GM18511 (cell line): Measurements from ENCODE around the gene SMAD4.

Experiments used
- ATAC-seq: cut with Tn5 transposase; IDR thresholded peaks from one replicate; pipeline ENCODE4 v1.9.1; 2021; ENCODE audit warnings: mild to moderate bottlenecking, moderate library complexity; ENCODE audit not compliant: unreplicated experiment

Gene SMAD4

DNA sequence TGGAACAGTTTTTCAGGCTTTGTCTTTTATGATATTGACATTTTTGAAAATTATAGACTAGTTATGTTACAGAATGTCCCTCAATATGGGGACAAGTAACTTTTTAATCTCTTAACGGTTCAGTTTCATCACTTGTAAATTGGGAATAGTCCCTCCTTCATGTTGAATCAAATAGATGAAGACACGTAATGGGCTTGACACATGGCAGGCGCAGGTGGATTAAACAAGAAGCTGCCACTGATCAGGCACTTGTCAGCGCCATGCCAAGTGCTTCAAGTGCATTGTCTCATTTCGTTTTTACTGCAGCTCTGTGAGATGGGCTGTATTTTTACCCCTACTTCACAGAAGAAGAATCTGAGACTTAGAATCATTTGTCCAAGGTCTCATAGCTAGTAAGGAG lies 9.5 kb upstream of the SMAD4 start:
- no peak for ATAC-seq

DNA sequence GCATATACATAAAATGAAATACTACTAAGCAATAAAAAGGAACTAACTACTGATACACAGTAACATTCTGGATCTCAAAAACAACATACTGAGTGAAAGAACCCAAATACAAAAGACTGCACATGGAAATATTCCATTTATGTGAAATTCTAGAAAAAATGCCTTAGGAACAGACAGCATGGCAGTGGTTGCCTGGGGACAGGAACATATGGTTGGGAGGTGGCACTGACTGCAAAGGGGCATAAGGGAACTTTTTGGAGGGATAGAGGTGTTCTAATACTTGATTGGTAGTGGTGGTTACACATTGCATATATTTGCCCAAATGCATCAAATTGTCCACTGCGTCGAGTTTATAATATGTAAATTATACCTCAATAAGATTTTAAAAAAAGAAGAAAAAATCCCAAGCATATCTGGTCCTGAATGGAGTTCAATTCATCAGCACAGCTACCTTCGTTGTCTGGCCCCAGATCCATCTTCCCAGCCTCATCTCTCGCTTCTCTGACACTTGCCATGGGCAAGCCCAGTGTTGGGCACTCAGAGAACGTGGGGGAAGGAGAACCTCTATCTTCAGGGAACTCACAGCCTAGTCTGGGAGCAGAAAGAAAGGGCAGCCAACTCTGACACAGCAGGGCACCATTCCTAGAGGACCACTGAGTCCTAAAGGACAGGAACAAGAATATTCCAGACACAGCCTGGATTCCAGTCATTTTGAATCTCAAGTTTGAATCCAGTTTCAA lies 8.6 kb upstream of the SMAD4 start:
- no peak for ATAC-seq

DNA sequence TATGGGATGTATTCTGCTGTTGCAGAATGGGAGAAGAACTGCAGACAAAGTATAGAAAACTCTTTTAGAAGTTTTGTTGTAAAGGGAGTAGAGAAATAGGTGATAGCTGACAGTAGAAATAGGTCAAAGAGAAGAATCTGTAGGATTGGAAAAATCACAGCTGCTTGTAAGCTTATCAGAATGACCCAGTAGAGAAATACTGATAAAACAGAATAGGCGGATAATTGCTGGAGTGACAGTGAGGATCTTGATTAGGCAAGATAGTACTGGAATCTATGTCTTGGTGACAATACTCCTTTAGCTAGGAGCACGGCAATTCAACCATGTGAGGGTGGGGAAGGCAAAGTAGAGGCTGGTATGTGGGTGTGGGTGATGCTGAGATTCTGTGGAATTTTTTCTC lies 4.5 kb upstream of the SMAD4 start:
- no peak for ATAC-seq

GRCh38 chr18:51028201-51028805 lies 1.7 kb upstream of the SMAD4 start:
- no peak for ATAC-seq

- ATAC-seq = no peak
These were observed 677 bp upstream of the SMAD4 start for GRCh38 chr18:51029378-51029693.

DNA sequence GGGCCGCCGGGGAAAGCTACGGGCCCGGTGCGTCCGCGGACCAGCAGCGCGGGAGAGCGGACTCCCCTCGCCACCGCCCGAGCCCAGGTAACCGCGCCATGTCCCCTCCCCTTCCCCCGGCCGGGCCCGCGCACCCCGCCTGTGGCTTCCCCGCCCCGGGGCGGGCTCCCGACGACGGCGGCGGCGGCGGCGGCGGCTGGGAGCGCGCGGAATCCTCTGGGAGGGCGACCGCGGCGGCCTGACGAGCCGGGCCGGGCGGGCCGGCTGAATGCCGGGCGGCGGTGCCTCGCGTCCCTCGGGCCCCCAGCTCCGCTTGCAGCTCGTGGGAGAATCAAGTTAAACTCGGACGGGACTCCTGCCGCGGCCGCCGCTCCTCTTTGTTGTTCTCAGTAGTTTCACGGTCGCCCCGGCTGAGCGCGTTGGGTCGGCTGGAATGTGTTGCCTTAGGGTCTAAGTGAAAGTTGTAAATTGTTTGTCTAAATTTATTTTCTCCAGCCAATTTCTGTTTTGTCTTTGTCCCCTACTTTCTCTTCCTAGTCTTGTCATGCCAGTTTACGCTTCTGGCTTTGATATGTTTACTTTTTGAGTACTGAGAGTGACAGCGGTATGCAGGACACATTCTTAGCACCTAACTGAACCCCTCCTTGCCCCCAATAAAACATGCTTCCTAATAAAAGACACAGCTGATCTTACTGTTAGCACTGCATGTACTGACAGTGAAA lies 685 bp downstream of the SMAD4 start:
- peak; percentile 65 for ATAC-seq

DNA sequence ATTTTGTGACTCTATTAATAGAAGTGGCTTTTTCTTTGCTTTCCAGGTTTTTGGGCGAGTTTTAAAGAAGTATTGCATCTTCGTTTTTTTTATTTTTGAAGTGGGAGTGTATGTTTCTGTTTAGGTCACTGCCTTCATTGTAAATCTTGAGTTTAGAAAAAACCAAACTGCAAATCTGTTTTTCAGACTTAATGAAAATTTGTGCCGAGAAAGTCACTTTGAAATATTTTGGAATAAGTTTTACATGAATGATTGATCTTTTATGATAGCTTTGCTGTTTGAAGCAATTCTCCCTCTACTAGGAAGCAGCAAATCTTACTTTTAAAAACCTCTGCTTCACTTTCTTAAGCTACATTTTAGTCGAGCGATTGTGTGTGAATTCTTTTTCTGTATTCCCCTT lies 2.2 kb downstream of the SMAD4 start:
- ATAC-seq = no peak

GRCh38 chr18:51037230-51037629 lies 7.2 kb downstream of the SMAD4 start:
- no peak for ATAC-seq

GRCh38 chr18:51038110-51038509 lies 8.1 kb downstream of the SMAD4 start:
- ATAC-seq = no peak

GRCh38 chr18:51039138-51040112 lies 9.4 kb downstream of the SMAD4 start:
- peak; percentile 65 for ATAC-seq

DNA sequence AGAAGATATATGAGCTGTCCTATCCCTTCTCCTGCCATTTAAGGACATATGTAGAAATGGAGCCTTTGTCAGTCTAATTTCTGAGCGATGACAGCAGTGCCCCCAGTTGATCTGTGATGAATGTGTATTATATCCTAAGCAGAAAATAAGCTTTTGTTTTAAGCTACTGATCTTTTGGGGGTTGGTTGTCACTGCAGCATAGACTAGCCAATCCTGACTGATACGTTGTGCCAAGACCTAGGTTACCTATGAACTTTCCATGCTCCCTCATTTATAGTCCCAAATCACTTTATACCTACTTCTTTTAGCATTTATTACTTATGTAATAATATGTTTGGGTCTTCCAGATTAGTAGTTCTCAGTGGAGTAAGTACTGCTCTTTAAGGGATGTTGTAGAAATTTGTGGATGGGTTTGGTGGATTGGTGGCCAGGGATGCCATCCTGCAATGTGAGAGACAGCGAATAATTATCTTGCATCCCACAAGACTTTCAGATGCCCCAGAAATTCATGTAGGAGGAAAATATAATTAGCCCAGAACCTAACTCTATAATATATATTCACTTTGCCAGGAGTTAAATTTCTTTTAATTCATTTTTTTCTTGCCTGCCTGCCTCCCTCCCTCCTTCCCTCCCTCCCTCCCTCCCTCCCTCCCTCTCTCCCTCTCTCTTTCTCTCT lies 11.8 kb downstream of the SMAD4 start:
- ATAC-seq = no peak

GRCh38 chr18:51044928-51045585 lies 15.0 kb downstream of the SMAD4 start:
- no peak for ATAC-seq

DNA sequence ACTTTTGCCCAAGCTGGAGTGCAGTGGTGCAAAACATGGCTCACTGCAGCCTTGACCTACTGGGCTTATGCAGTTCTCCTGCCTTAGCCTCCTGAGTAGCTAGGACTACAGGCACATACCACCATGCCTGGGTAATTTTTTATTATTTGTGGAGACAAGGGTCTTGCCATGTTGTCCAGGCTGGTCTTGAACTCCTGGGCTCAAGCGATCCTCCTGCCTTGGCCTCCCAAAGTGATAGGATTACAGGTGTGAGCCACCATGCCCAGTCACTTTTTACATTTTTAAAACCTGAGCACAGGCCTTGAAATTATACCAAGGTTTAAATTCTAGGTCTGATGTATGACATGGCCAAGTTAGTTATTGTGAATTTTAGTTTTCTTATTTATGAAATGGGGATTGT lies 18.2 kb downstream of the SMAD4 start:
- no peak for ATAC-seq

GRCh38 chr18:51049137-51049536 lies 19.1 kb downstream of the SMAD4 start:
- no peak for ATAC-seq

GRCh38 chr18:51051105-51051712 lies 21.2 kb downstream of the SMAD4 start:
- peak; percentile 91 for ATAC-seq

GRCh38 chr18:51053814-51054213 lies 23.8 kb downstream of the SMAD4 start:
- peak; percentile 65 for ATAC-seq

DNA sequence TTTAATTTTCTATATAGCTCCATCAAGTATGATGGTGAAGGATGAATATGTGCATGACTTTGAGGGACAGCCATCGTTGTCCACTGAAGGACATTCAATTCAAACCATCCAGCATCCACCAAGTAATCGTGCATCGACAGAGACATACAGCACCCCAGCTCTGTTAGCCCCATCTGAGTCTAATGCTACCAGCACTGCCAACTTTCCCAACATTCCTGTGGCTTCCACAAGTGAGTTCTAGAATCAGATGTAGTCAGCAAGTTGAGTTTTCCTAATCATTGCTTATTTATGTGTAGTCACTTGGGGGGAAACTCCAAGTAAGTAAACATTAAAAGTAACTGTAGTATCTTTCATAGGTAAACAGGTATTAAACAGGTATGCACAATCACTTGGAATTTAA lies 24.8 kb downstream of the SMAD4 start:
- ATAC-seq = no peak

DNA sequence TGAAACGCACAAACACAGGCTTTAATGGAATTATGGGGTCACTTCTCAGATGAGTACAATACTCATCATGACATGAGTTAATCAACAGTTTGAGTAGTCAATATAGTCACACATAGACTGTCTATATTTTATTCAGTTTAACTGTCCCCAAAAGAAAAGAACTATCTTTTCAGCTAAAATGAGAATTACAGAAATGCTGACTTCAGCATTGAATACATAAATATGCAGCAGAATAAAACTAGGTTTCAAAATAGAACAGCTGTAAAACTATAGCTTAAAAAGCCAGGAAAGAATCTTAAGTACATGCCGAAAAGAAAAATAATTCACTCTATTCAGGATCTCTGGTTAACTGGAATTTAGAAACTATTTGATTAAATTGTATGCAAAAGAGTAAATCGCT lies 30.0 kb downstream of the SMAD4 start:
- no peak for ATAC-seq

GRCh38 chr18:51064256-51064655 lies 34.2 kb downstream of the SMAD4 start:
- no peak for ATAC-seq

GRCh38 chr18:51066273-51066672 lies 36.3 kb downstream of the SMAD4 start:
- no peak for ATAC-seq
